Liver (tissue), 3 donors: ENCODE data around the gene TMEM119.

ENCODE experiments used
- CTCF ChIP-seq: fragments of 150-350 bp; IDR thresholded peaks from 2 replicates; pipeline ENCODE4 v1.5.1; 2017; ENCODE audit warnings: improper control_type of control experiment, low read depth, low read length; ENCODE audit not compliant: missing input control
- EGR1 ChIP-seq, 2 donors: IDR thresholded peaks; 2 replicates each; pipeline ENCODE4 v1.6.1; 2016 to 2018; ENCODE audit warnings: antibody characterized with exemption in 2 of 2, low read depth in 2 of 2
- GABPA ChIP-seq, 2 donors: IDR thresholded peaks in 1 of 2; conservative IDR thresholded peaks in 1 of 2; 2 replicates each; pipeline ENCODE4 v1.6.1; 2016; ENCODE audit warnings: antibody characterized with exemption in 2 of 2, mild to moderate bottlenecking in 1 of 2, moderate library complexity in 1 of 2
- MAX ChIP-seq: IDR thresholded peaks from 2 replicates; pipeline ENCODE4 v1.6.1; 2016; ENCODE audit warnings: antibody characterized with exemption
- RAD21 ChIP-seq, 2 donors: IDR thresholded peaks; 2 replicates each; pipeline ENCODE4 v1.6.1; 2016; ENCODE audit warnings: antibody characterized with exemption in 2 of 2, mild to moderate bottlenecking in 2 of 2
- REST ChIP-seq: IDR thresholded peaks from 2 replicates; pipeline ENCODE4 v1.6.1; 2016; ENCODE audit warnings: antibody characterized with exemption, mild to moderate bottlenecking
- SP1 ChIP-seq: IDR thresholded peaks from 2 replicates; pipeline ENCODE4 v1.6.1; 2018; ENCODE audit warnings: antibody characterized with exemption, mild to moderate bottlenecking
- donor health status: healthy.
- donor health status: healthy.

GRCh38 chr12:108542320-108542719 is 55.6 kb downstream of the TMEM119 start:
- TF ChIP-seq CTCF (no peak), EGR1 (IDR thresholded peaks at IDR 0.05; ENCODE audit: low read depth in 2 of 2) (no peak), MAX (no peak), GABPA (IDR thresholded peaks at IDR 0.05 in 1 of 2, conservative IDR thresholded peaks at IDR 0.05 in 1 of 2) (no peak), REST (no peak), RAD21 (IDR thresholded peaks at IDR 0.05) (no peak), SP1 (no peak)
